KOPT-K1 (cell line): ENCODE data around the gene MAP3K6.
A peak's percentile ranks its signal among the peaks of the same experiment; 100 is the strongest.

Experiments used
- H3K27ac ChIP-seq: fragments of 200-600 bp; sonication (generic); 2 replicates; pipeline ENCODE4 v1.5.1; 2016; ENCODE audit warnings: antibody characterized with exemption, mild to moderate bottlenecking, low read depth, low read length; ENCODE audit not compliant: poor library complexity, severe bottlenecking
- H3K36me3 ChIP-seq: fragments of 200-600 bp; sonication (generic); 2 replicates; pipeline ENCODE4 v1.5.1; 2017; ENCODE audit warnings: antibody characterized with exemption, mild to moderate bottlenecking, low read length, moderate library complexity; ENCODE audit not compliant: insufficient read depth
- H3K9me3 ChIP-seq: fragments of 200-600 bp; sonication (generic); 2 replicates; pipeline ENCODE4 v1.5.1; 2017; ENCODE audit warnings: antibody characterized with exemption, low read length, mild to moderate bottlenecking; ENCODE audit not compliant: insufficient read depth, poor library complexity, severe bottlenecking

The MAP3K6 gene

GRCh38 chr1:27357281-27358037 is 9.3 kb downstream of the MAP3K6 start:
- Histone ChIP-seq H3K36me3 (peaks cover 6% of the 10 kb centered on the region; the same call in 1 of the 2 replicates), H3K9me3 (no peaks in the 10 kb centered on the region), H3K27ac (peak overlapping the region; percentile 11)

GRCh38 chr1:27356619-27357280 is 10.0 kb downstream of the MAP3K6 start:
- Histone ChIP-seq H3K36me3 (peaks cover 6% of the 10 kb centered on the region; the same call in 1 of the 2 replicates), H3K27ac (no peak overlapping the region), H3K9me3 (no peaks in the 10 kb centered on the region)

GRCh38 chr1:27356277-27356618 is 10.5 kb downstream of the MAP3K6 start:
- Histone ChIP-seq H3K36me3 (peaks cover 6% of the 10 kb centered on the region; the same call in 1 of the 2 replicates), H3K27ac (no peak overlapping the region)

GRCh38 chr1:27355683-27356082 is 11.1 kb downstream of the MAP3K6 start:
- Histone ChIP-seq H3K9me3 (no peaks in the 10 kb centered on the region), H3K36me3 (peaks cover 6% of the 10 kb centered on the region; the same call in 1 of the 2 replicates), H3K27ac (no peak overlapping the region)

More at GRCh38 chr1:27356277-27356618, 10.5 kb downstream of the MAP3K6 start:
- no peaks in the 10 kb centered on the region for H3K9me3 ChIP-seq

GRCh38 chr1:27353629-27354028 is 13.1 kb downstream of the MAP3K6 start:
- Histone ChIP-seq H3K9me3 (no peaks in the 10 kb centered on the region), H3K27ac (no peak overlapping the region), H3K36me3 (peaks cover 6% of the 10 kb centered on the region; the same call in 1 of the 2 replicates)

GRCh38 chr1:27353166-27353565 is 13.6 kb downstream of the MAP3K6 start:
- H3K36me3 ChIP-seq, result peaks cover 6% of the 10 kb centered on the region; the same call in 1 of the 2 replicates
- no peak overlapping the region for H3K27ac ChIP-seq
- H3K9me3 ChIP-seq, result no peaks in the 10 kb centered on the region

- no peaks in the 10 kb centered on the region for H3K9me3 ChIP-seq
- H3K27ac ChIP-seq, result no peak overlapping the region
- H3K36me3 ChIP-seq, result peaks cover 6% of the 10 kb centered on the region; the same call in 1 of the 2 replicates
Measured at GRCh38 chr1:27351541-27352107, 15.1 kb downstream of the MAP3K6 start.

GRCh38 chr1:27350663-27351540 is 15.9 kb downstream of the MAP3K6 start:
- H3K27ac ChIP-seq, result no peak overlapping the region

GRCh38 chr1:27349784-27350662 is 16.7 kb downstream of the MAP3K6 start:
- H3K9me3 ChIP-seq, result no peaks in the 10 kb centered on the region
- H3K27ac ChIP-seq, result no peak overlapping the region
- H3K36me3 ChIP-seq, result peaks cover 20% of the 10 kb centered on the region; the same call in 1 of the 2 replicates

More at GRCh38 chr1:27350663-27351540, 15.9 kb downstream of the MAP3K6 start:
- Histone ChIP-seq H3K9me3 (no peaks in the 10 kb centered on the region), H3K36me3 (peaks cover 11% of the 10 kb centered on the region; the same call in 1 of the 2 replicates)

GRCh38 chr1:27348861-27349783 is 17.6 kb downstream of the MAP3K6 start:
- H3K36me3 ChIP-seq, result peaks cover 21% of the 10 kb centered on the region; the same call in 1 of the 2 replicates
- H3K27ac ChIP-seq, result no peak overlapping the region
- no peaks in the 10 kb centered on the region for H3K9me3 ChIP-seq

- Histone ChIP-seq H3K36me3 (peaks cover 15% of the 10 kb centered on the region; the same call in 1 of the 2 replicates), H3K27ac (no peak overlapping the region), H3K9me3 (no peaks in the 10 kb centered on the region)
Measured at GRCh38 chr1:27346991-27347624, 19.7 kb downstream of the MAP3K6 start.

DNA sequence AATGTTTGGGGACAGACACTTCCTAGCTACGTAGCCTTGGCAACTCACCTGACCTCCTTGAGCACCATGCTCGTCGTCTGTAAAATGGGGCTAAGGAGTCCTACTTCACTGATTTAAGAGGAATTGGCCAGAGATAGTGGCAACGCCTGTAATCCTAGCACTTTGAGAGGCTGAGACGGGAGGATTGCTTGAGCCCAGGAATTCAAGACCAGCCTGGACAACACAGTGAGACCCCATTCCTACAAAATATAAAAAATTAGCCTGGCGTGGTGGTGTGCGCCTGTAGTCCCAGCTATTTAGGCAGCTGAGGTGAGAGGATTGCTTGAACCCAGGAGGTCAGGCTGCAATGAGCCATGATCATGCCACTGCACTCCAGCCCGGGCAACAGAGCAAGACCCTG is 20.4 kb downstream of the MAP3K6 start:
- no peak overlapping the region for H3K27ac ChIP-seq
- H3K36me3 ChIP-seq, result peaks cover 15% of the 10 kb centered on the region; the same call in 1 of the 2 replicates

More for the DNA sequence above, 20.4 kb downstream of the MAP3K6 start:
- no peaks in the 10 kb centered on the region for H3K9me3 ChIP-seq
